WI38 (cell line): ENCODE data around the gene TGFBR1.

Experiments
- H3K4me3 ChIP-seq: 2 replicates; pipeline ENCODE4 v1.5.1; 2011; ENCODE audit warnings: low read depth, mild to moderate bottlenecking, control low read depth, low read length
- CTCF ChIP-seq: IDR thresholded peaks from 2 replicates; pipeline ENCODE4 v1.5.1; 2012; ENCODE audit warnings: low read depth, mild to moderate bottlenecking, control low read depth, low read length

The TGFBR1 gene

GRCh38 chr9:99060621-99061020, 44.3 kb upstream of the TGFBR1 start:
- TF ChIP-seq CTCF, result no peak
- H3K4me3 ChIP-seq, result no peak overlapping the region

- TF ChIP-seq CTCF, result no peak
- H3K4me3 ChIP-seq, result no peak overlapping the region
Observed at GRCh38 chr9:99062549-99062948, 42.4 kb upstream of the TGFBR1 start.

DNA sequence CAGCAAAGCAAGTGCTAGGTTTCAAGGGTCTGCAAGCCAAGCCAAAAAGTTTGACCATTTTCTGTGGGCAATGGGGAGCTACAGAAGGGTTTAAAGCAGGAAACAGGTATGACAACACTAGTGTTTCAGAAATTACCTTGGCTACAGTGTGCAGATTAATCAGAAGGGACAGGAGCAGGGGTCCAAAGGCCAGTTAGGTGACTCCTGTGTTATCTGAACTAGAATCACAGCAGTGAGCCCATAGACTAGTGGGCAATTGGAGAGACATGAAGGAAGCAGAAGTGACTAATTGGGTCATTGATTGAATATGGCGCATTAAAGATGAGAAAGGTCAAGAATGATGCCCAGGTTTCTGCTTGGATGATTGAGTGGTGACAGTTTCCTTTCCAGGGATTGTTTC, 41.4 kb upstream of the TGFBR1 start:
- no peak for TF ChIP-seq CTCF
- no peak overlapping the region for H3K4me3 ChIP-seq

DNA sequence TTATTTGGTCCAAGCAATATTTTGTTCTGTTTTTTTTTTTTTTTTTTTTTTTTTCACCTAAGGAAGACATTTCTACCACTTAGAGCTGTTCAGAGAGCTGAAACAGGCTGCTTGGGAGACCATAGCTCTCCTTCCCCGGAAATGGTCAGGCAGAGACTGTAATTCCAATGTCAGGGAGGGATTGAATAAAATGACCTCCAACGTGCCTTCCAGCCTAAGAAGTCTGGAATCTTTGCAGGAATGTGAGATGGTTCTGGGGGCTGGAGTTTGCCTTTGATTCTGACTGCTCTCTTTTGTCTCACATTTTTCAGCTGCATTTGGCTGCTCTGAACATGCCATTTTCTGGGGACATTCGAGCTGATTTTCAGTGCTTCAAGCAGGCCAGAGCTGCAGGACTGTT, 38.3 kb upstream of the TGFBR1 start:
- no peak for TF ChIP-seq CTCF
- no peak overlapping the region for H3K4me3 ChIP-seq

GRCh38 chr9:99069075-99069474, 35.8 kb upstream of the TGFBR1 start:
- no peak for TF ChIP-seq CTCF
- no peak overlapping the region for H3K4me3 ChIP-seq

DNA sequence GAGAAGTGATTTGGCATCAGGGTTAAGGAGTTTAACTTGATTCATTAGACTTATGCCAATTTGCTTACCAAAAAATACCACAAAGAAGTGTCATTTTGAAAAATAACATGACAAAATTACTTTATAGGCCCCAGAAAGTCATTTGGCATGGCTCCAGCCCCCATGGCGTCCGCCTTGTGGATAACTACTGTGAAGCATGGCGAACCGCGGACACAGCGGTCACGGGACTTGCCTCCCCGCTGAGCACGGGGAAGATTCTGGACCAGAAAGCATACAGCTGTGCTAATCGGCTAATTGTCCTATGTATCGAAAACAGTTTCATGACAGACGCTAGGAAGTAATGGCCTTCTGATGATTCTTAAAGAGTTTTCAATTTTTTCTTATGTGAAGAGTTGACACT, 35.4 kb upstream of the TGFBR1 start:
- no peak overlapping the region for H3K4me3 ChIP-seq
- TF ChIP-seq CTCF, result no peak

GRCh38 chr9:99070681-99071080, 34.2 kb upstream of the TGFBR1 start:
- TF ChIP-seq CTCF, result no peak
- no peak overlapping the region for H3K4me3 ChIP-seq
